SK-N-SH treated with all-trans-retinoic acid at 6 μM for 48 hours (cell line): Measurements from ENCODE around the gene UQCRC1.

Experiments
- ARNTL ChIP-seq: fragments of 450-650 bp; formaldehyde crosslinking; IDR thresholded peaks from 2 replicates; pipeline ENCODE4 v1.5.0; 2020; ENCODE audit warnings: low read depth, mild to moderate bottlenecking, moderate library complexity, borderline replicate concordance
- CREB5 ChIP-seq: fragments of 250-450 bp; sonication (Bioruptor Pico); IDR thresholded peaks from 2 replicates; pipeline ENCODE4 v1.5.1; 2020; ENCODE audit warnings: low read depth, mild to moderate bottlenecking, moderate library complexity
- CSDC2 ChIP-seq: fragments of 250-450 bp; sonication (Bioruptor Pico); IDR thresholded peaks from 2 replicates; pipeline ENCODE4 v1.5.0; 2020; ENCODE audit warnings: mild to moderate bottlenecking, moderate library complexity
- ESRRG ChIP-seq: fragments of 250-450 bp; sonication (Bioruptor Pico); IDR thresholded peaks from 2 replicates; pipeline ENCODE4 v1.6.1; 2021; ENCODE audit warnings: mild to moderate bottlenecking
- GLIS3 ChIP-seq: fragments of 250-450 bp; sonication (Bioruptor Pico); IDR thresholded peaks from 2 replicates; pipeline ENCODE4 v1.5.0; 2020; ENCODE audit warnings: mild to moderate bottlenecking, moderate library complexity
- PATZ1 ChIP-seq: fragments of 250-450 bp; sonication (Bioruptor Pico); IDR thresholded peaks from 2 replicates; pipeline ENCODE4 v1.8.0; 2020; ENCODE audit warnings: mild to moderate bottlenecking, moderate library complexity, borderline replicate concordance
- TOX ChIP-seq: fragments of 250-450 bp; sonication (Bioruptor Pico); IDR thresholded peaks from 2 replicates; pipeline ENCODE4 v1.8.0; 2021; ENCODE audit warnings: mild to moderate bottlenecking, moderate library complexity, borderline replicate concordance
- ZC3H10 ChIP-seq: fragments of 250-450 bp; sonication (Bioruptor Pico); IDR thresholded peaks from 2 replicates; pipeline ENCODE4 v1.5.1; 2021; ENCODE audit warnings: mild to moderate bottlenecking, moderate library complexity

GRCh38 chr3:48633743-48634142 lies 24.3 kb upstream of the UQCRC1 start:
- no peak for TF ChIP-seq ESRRG (CRISPR knock-in tag)
- no peak for TF ChIP-seq PATZ1 (CRISPR knock-in tag)
- TF ChIP-seq TOX (CRISPR knock-in tag): no peak
- TF ChIP-seq ZC3H10 (CRISPR knock-in tag): no peak
- no peak for TF ChIP-seq GLIS3 (CRISPR knock-in tag)
- TF ChIP-seq CREB5 (CRISPR knock-in tag): no peak
- no peak for TF ChIP-seq ARNTL (CRISPR knock-in tag)
- TF ChIP-seq CSDC2: no peak
